IMR-90 (cell line): Measurements from ENCODE around the gene VAC14. TPM values are rescaled to one million over a fixed set of nuclear protein-coding genes. Genes with fewer than 3 reads are reported as not detected.

Experiments used
- ATAC-seq: fragments of 200-7000 bp; cut with Tn5 transposase; 2 replicates; pipeline ENCODE4 v1.9.1; 2020; ENCODE audit warnings: low read depth, mild to moderate bottlenecking, moderate library complexity
- BruUV-seq: library from RNA; stranded (reverse); fragments of 400-500 nt; replicated peaks from 2 replicates; lab custom pipeline; 2021; lab: Mats Ljungman, UMichigan
- CTCF ChIA-PET: fragments of 300-600 bp; formaldehyde crosslinking; extraction: SDS; loops from one replicate; lab custom pipeline; 2021; ENCODE audit warnings: antibody characterized with exemption; lab: Yijun Ruan, JAX
- POLR2A ChIA-PET: fragments of 300-600 bp; sonication (Branson Sonifier 250); formaldehyde crosslinking; loops from one replicate; lab custom pipeline; 2022; ENCODE audit warnings: antibody characterized with exemption; ENCODE audit not compliant: unreplicated experiment; lab: Charles Lee
- DNase-seq: peaks from one replicate; pipeline ENCODE4 v3.0.0; 2013
- H2AFZ ChIP-seq: replicated peaks from 2 replicates; pipeline ENCODE3; 2013; ENCODE audit warnings: low read length, mild to moderate bottlenecking; ENCODE audit not compliant: poor library complexity
- H2AK5ac ChIP-seq: 2 replicates; pipeline ENCODE4 v1.6.1; 2013; ENCODE audit warnings: low read depth, low read length, inconsistent platforms
- H2AK9ac ChIP-seq: replicated peaks from 2 replicates; pipeline ENCODE3; 2013; ENCODE audit warnings: mild to moderate bottlenecking, low read depth, low read length, moderate library complexity; ENCODE audit not compliant: poor library complexity
- H2BK120ac ChIP-seq: 2 replicates; pipeline ENCODE4 v1.6.1; 2013; ENCODE audit warnings: low read depth, low read length, inconsistent platforms
- H2BK15ac ChIP-seq: 3 replicates; pipeline ENCODE4 v1.6.1; 2013; ENCODE audit warnings: low read depth, low read length, inconsistent platforms
- H2BK20ac ChIP-seq: 2 replicates; pipeline ENCODE4 v1.6.1; 2013; ENCODE audit warnings: low read depth, mild to moderate bottlenecking, inconsistent platforms, low read length, moderate library complexity
- H2BK5ac ChIP-seq: 2 replicates; pipeline ENCODE4 v1.6.1; 2013; ENCODE audit warnings: mild to moderate bottlenecking, low read depth, low read length, inconsistent platforms; ENCODE audit not compliant: poor library complexity, severe bottlenecking
- H3K14ac ChIP-seq: replicated peaks from 2 replicates; pipeline ENCODE4 v1.6.1; 2013; ENCODE audit warnings: low read depth, low read length, inconsistent platforms
- H3K18ac ChIP-seq: 2 replicates; pipeline ENCODE4 v1.6.1; 2013; ENCODE audit warnings: low read depth, low read length, control low read depth
- H3K23ac ChIP-seq: 2 replicates; pipeline ENCODE4 v1.6.1; 2013; ENCODE audit warnings: low read depth, low read length, inconsistent platforms
- H3K27ac ChIP-seq: 2 replicates; pipeline ENCODE4 v1.5.1; 2013; ENCODE audit warnings: mild to moderate bottlenecking, control low read depth, low read length; ENCODE audit not compliant: insufficient read depth
- H3K27me3 ChIP-seq: 2 replicates; pipeline ENCODE4 v1.6.1; 2013; ENCODE audit warnings: low read length; ENCODE audit not compliant: control insufficient read depth, insufficient read depth
- H3K36me3 ChIP-seq: 2 replicates; pipeline ENCODE4 v1.6.1; 2013; ENCODE audit warnings: low read length, mixed read lengths; ENCODE audit not compliant: control insufficient read depth, insufficient read depth
- H3K4ac ChIP-seq: 2 replicates; pipeline ENCODE4 v1.6.1; 2013; ENCODE audit warnings: low read depth, low read length, inconsistent platforms
- H3K4me1 ChIP-seq: 2 replicates; pipeline ENCODE4 v1.6.1; 2013; ENCODE audit warnings: low read length, mixed read lengths; ENCODE audit not compliant: control insufficient read depth, insufficient read depth
- H3K4me2 ChIP-seq: 2 replicates; pipeline ENCODE4 v1.6.1; 2013; ENCODE audit warnings: low read depth, mild to moderate bottlenecking, control low read depth, low read length, moderate library complexity
- H3K4me3 ChIP-seq: 2 replicates; pipeline ENCODE4 v1.5.1; 2013; ENCODE audit warnings: low read depth, mild to moderate bottlenecking, control low read depth, low read length, moderate library complexity; ENCODE audit not compliant: insufficient read depth
- H3K56ac ChIP-seq: 2 replicates; pipeline ENCODE4 v1.6.1; 2013; ENCODE audit warnings: low read length, inconsistent platforms; ENCODE audit not compliant: insufficient read depth; ENCODE audit errors: extremely low read depth
- H3K79me1 ChIP-seq, 2 experiments: 2 replicates each; pipeline ENCODE4 v1.6.1; 2013; ENCODE audit warnings: low read length in 2 of 2, inconsistent platforms in 1 of 2, low read depth in 1 of 2
- H3K9ac ChIP-seq: 2 replicates; pipeline ENCODE4 v1.6.1; 2013; ENCODE audit warnings: low read depth, low read length, control low read depth
- H3K9me1 ChIP-seq: 2 replicates; pipeline ENCODE4 v1.6.1; 2013; ENCODE audit warnings: low read length, inconsistent platforms; ENCODE audit not compliant: insufficient read depth
- H3K9me3 ChIP-seq: 2 replicates; pipeline ENCODE4 v1.6.1; 2013; ENCODE audit warnings: low read length; ENCODE audit not compliant: control insufficient read depth, insufficient read depth
- H4K20me1 ChIP-seq: 2 replicates; pipeline ENCODE4 v1.6.1; 2013; ENCODE audit warnings: low read length, inconsistent platforms; ENCODE audit not compliant: insufficient read depth
- H4K5ac ChIP-seq: 2 replicates; pipeline ENCODE4 v1.6.1; 2013; ENCODE audit warnings: mild to moderate bottlenecking, low read depth, low read length, control low read depth
- H4K8ac ChIP-seq, 2 experiments: 2 replicates each; pipeline ENCODE4 v1.6.1; 2013; ENCODE audit warnings: low read depth in 2 of 2, low read length in 2 of 2, control low read depth in 1 of 2, inconsistent platforms in 1 of 2
- H4K91ac ChIP-seq: 2 replicates; pipeline ENCODE4 v1.6.1; 2013; ENCODE audit warnings: low read depth, low read length, inconsistent platforms; ENCODE audit not compliant: insufficient read depth
- CEBPB ChIP-seq: IDR thresholded peaks from 2 replicates; pipeline ENCODE4 v1.6.1; 2012; ENCODE audit warnings: low read depth, low read length, improper control_type of control experiment
- FOS ChIP-seq: fragments of 150-350 bp; IDR thresholded peaks from 2 replicates; pipeline ENCODE4 v1.6.1; 2016; ENCODE audit warnings: low read depth, low read length
- MAFK ChIP-seq: IDR thresholded peaks from 2 replicates; pipeline ENCODE4 v1.6.1; 2012; ENCODE audit warnings: low read depth, low read length, improper control_type of control experiment
- MAZ ChIP-seq: IDR thresholded peaks from 2 replicates; pipeline ENCODE4 v1.6.1; 2012; ENCODE audit warnings: low read depth, mild to moderate bottlenecking, low read length, improper control_type of control experiment, moderate library complexity, borderline replicate concordance
- RAD21 ChIP-seq: IDR thresholded peaks from 2 replicates; pipeline ENCODE4 v1.6.1; 2012; ENCODE audit warnings: low read length, improper control_type of control experiment
- RFX5 ChIP-seq: IDR thresholded peaks from 2 replicates; pipeline ENCODE4 v1.8.0; 2012; ENCODE audit warnings: low read depth, mild to moderate bottlenecking, low read length, moderate library complexity
- SMC3 ChIP-seq: fragments of 150-350 bp; IDR thresholded peaks from 2 replicates; pipeline ENCODE4 v1.6.1; 2016; ENCODE audit warnings: low read depth, mild to moderate bottlenecking, antibody characterized with exemption, low read length, moderate library complexity
- USF2 ChIP-seq: fragments of 150-350 bp; IDR thresholded peaks from 2 replicates; pipeline ENCODE4 v1.6.1; 2017; ENCODE audit warnings: mild to moderate bottlenecking, antibody characterized with exemption, low read length, low read depth
- WGBS, 2 experiments: methylation state at CpG; one replicate each; pipeline versions ENCODE4 v1.1.5 to v1.1.7; 2013; ENCODE audit warnings: missing lambda C conversion rate in 2 of 2; ENCODE audit not compliant: insufficient read length in 1 of 2; ENCODE audit errors: extremely low coverage in 2 of 2; 5-methylcytosine and 5-hydroxymethylcytosine counted together
- dilution Hi-C: fragments of 300-500 bp; cut with HindIII; formaldehyde crosslinking; loops from one replicate; pipeline ENCODE4 v1.14.3; 2018; ENCODE audit warnings: low sequenced_read_pairs; ENCODE audit not compliant: unreplicated experiment
- in situ Hi-C: fragments of 300-500 bp; cut with MboI; formaldehyde crosslinking; loops from 3 replicates; pipeline ENCODE4 v1.14.3; 2019; ENCODE audit warnings: low sequenced_read_pairs, inconsistent platforms, mixed read lengths
- intact Hi-C: fragments of 100-400 bp; cut with micrococcal nuclease; formaldehyde crosslinking; loops from 2 replicates; pipeline ENCODE4 v1.10.0; 2022
- polyA plus RNA-seq, 3 experiments: library from polyadenylated mRNA; depleted of rRNA; stranded (reverse); fragments of >200 nt; gene quantifications; 2 replicates each; pipeline ENCODE4 v1.2.3, GENCODE V29; 2012; ENCODE audit warnings: low replicate concordance in 1 of 3
- total RNA-seq: library from RNA; depleted of rRNA; stranded (reverse); fragments of >200 nt; gene quantifications from 2 replicates; pipeline ENCODE4 v1.2.3, GENCODE V29; 2012
- TF ChIP-seq, protein P1 (sequence below): fragments of 150-350 bp; IDR thresholded peaks from 2 replicates; pipeline ENCODE4 v1.6.1; 2016; ENCODE audit warnings: low read depth, mild to moderate bottlenecking, low read length, moderate library complexity, borderline replicate concordance

VAC14 gene
- total and polyA plus RNA-seq, 2 of the 4 experiments (the other 2 are of a cell fraction) = 21.1 to 40.2 TPM

DNA sequence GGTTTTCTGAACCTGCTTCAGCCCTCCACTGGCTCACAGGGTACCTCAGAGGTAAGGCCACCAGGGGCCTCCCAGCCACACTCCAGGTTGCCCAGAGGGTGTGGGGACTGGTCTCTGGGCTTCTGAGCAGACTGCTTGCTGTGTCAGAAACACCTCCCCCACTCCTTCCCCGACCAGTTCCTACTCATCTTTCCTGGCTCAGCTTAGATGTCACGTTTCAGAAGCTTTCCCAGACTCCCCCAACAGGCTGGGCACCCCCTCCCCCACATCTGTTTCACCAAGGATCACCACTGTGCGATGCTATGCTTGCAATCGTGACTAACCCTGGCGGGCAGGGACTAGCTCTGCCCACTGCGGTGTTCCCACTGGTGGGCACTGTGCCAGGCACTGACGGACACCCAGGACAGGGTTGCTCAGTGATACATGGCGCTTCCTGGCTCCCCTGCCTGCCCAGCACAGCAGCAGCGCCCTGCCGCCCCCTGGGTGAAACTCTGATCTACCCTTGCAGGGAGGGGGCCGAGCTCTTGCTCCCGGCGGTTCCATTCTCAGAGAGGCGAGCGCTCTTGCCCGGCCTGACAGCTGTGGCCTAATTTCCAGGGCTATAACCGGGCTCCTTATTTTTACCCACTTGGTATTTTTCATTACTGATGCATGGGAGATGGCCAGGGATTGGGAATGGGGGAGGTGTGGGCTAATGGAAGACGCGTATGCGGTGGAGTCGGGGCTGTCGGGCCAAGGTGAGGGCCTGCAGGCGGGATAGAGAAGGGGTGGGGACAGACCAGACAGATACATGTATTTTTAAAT lies 85.7 kb downstream of the VAC14 start (continued):
- TF ChIP-seq USF2 = peak; percentile 37; the same call in 1 of the 2 replicates
- peak; percentile 67 for TF ChIP-seq MAFK

- H3K56ac ChIP-seq = peak overlapping the region; percentile 82
- in situ Hi-C loops (no loop called here), intact Hi-C loops (loop anchor here (1.0 kb wide), 1 partner anchor 23 kb away; no protein-coding TSS in a partner anchor), dilution Hi-C loops (no loop called here)
- peak overlapping the region; percentile 96 for H3K4ac ChIP-seq
- H3K9me1 ChIP-seq = peaks cover 35% of the 10 kb centered on the region
- no peaks in the 10 kb centered on the region for H3K27me3 ChIP-seq
- no peaks in the 10 kb centered on the region for H3K9me3 ChIP-seq
- peak overlapping the region; percentile 85 for H2AK5ac ChIP-seq
- peak overlapping the region; percentile 94 for H2BK5ac ChIP-seq
- H3K14ac ChIP-seq = peak overlapping the region; percentile 80
- H3K36me3 ChIP-seq = no peaks in the 10 kb centered on the region
- H4K91ac ChIP-seq = peak overlapping the region; percentile 98
- H3K4me2 ChIP-seq = peak overlapping the region; percentile 23
- H3K27ac ChIP-seq = peak overlapping the region; percentile 89
- peak overlapping the region; percentile 95 for H2BK120ac ChIP-seq
- peak overlapping the region; percentile 74 for H2AK9ac ChIP-seq
- peak overlapping the region; percentile 86 to 90 for H4K8ac ChIP-seq
- peaks cover 38% of the 10 kb centered on the region for H3K4me1 ChIP-seq
- ChIA-PET CTCF (interaction anchor here (0.6 to 2.4 kb wide), 8 partner anchors 12 to 1691 kb away, joined by 3 to 10 read pairs (median 4); no protein-coding TSS in a partner anchor), POLR2A (interaction anchor here (0.9 to 1.7 kb wide), 2 partner anchors 20 to 27 kb away, joined by 3 to 6 read pairs; no protein-coding TSS in a partner anchor)
- ATAC-seq (peak; percentile 2), DNase-seq (no peak)
- BruUV-seq = no TSS peak
- H3K23ac ChIP-seq = peak overlapping the region; percentile 96
- no peaks in the 10 kb centered on the region for H4K20me1 ChIP-seq
- peak overlapping the region; percentile 81 for H2AFZ ChIP-seq
- H3K18ac ChIP-seq = peak overlapping the region; percentile 85
- H2BK20ac ChIP-seq = peak overlapping the region; percentile 74
- peak overlapping the region; percentile 37 for H3K9ac ChIP-seq
- TF ChIP-seq RAD21 = no peak
- TF ChIP-seq, protein P1, sequence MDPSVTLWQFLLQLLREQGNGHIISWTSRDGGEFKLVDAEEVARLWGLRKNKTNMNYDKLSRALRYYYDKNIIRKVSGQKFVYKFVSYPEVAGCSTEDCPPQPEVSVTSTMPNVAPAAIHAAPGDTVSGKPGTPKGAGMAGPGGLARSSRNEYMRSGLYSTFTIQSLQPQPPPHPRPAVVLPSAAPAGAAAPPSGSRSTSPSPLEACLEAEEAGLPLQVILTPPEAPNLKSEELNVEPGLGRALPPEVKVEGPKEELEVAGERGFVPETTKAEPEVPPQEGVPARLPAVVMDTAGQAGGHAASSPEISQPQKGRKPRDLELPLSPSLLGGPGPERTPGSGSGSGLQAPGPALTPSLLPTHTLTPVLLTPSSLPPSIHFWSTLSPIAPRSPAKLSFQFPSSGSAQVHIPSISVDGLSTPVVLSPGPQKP = no peak
- TF ChIP-seq MAZ = no peak
- no peak for TF ChIP-seq CEBPB
- no peak for TF ChIP-seq SMC3
- TF ChIP-seq FOS = no peak
- no peak for TF ChIP-seq USF2
- no peak for TF ChIP-seq RFX5
- peak overlapping the region; percentile 92 for H4K5ac ChIP-seq
- WGBS, 2 experiments = 65% methylated on average over 5 of the region's 10 CpGs; no CpG with 5 or more reads in 1 of the 2 experiments
- H3K4me3 ChIP-seq = no peak overlapping the region
- H2BK15ac ChIP-seq = peak overlapping the region; percentile 60
- peaks cover 9 to 44% of the 10 kb centered on the region in 2 experiments for H3K79me1 ChIP-seq
These were observed 86.3 kb downstream of the VAC14 start for GRCh38 chr16:70714581-70715054.
